GM12865 (cell line): ENCODE results near the gene SPATA46.

Experiments
- DNase-seq: peaks from one replicate; pipeline ENCODE4 v3.0.0; 2010; ENCODE audit warnings: low read depth
- H3K4me3 ChIP-seq: 2 replicates; pipeline ENCODE4 v1.5.1; 2011; ENCODE audit warnings: mild to moderate bottlenecking, low read depth, low read length, control low read depth
- CTCF ChIP-seq: IDR thresholded peaks from 2 replicates; pipeline ENCODE4 v1.5.1; 2011; ENCODE audit warnings: low read length, control low read depth, low read depth, inconsistent platforms; ENCODE audit not compliant: insufficient read depth; ENCODE audit errors: missing control alignments

Gene SPATA46

GRCh38 chr1:162363823-162364222, 12.8 kb downstream of the SPATA46 start:
- TF ChIP-seq CTCF: no peak
- no peak overlapping the region for H3K4me3 ChIP-seq
- no peak for DNase-seq

- no peak for DNase-seq
- no peak for TF ChIP-seq CTCF
- H3K4me3 ChIP-seq: no peak overlapping the region
Measured at GRCh38 chr1:162361349-162361748, 15.3 kb downstream of the SPATA46 start.

GRCh38 chr1:162360874-162361260, 15.8 kb downstream of the SPATA46 start:
- no peak overlapping the region for H3K4me3 ChIP-seq
- DNase-seq: no peak
- TF ChIP-seq CTCF: no peak

GRCh38 chr1:162360237-162360873, 16.3 kb downstream of the SPATA46 start:
- H3K4me3 ChIP-seq: no peak overlapping the region
- no peak for TF ChIP-seq CTCF
- DNase-seq: no peak

- no peak overlapping the region for H3K4me3 ChIP-seq
- no peak for TF ChIP-seq CTCF
- peak; percentile 20 for DNase-seq
Measured at GRCh38 chr1:162359523-162360236, 17.0 kb downstream of the SPATA46 start.

- DNase-seq: no peak
- no peak for TF ChIP-seq CTCF
- H3K4me3 ChIP-seq: no peak overlapping the region
Measured at GRCh38 chr1:162358928-162359327, 17.7 kb downstream of the SPATA46 start.
